Cardiac fibroblast (primary cell): ENCODE measurements around the gene CACNG5.

Experiments
- DNase-seq, 2 donors: peaks; one replicate each; pipeline versions ENCODE4 v3.0.0 to v3.0.0-alpha.2; 2010; ENCODE audit warnings: low read depth in 2 of 2
- H3K4me3 ChIP-seq, 2 donors: replicated peaks in 1 of 2; 1 replicate in 1 of 2; 2 replicates in 1 of 2; pipeline ENCODE4 v1.5.1; 2011; ENCODE audit warnings: low read depth in 2 of 2, low read length in 2 of 2, mild to moderate bottlenecking in 2 of 2, moderate library complexity in 1 of 2
- TF ChIP-seq, protein P1 (sequence below): IDR thresholded peaks from one replicate; pipeline ENCODE4 v1.5.1; 2011; ENCODE audit warnings: low read depth, mild to moderate bottlenecking, low read length, inconsistent platforms

The CACNG5 gene

GRCh38 chr17:66843627-66844026 is 8.7 kb downstream of the CACNG5 start:
- TF ChIP-seq, protein P1, sequence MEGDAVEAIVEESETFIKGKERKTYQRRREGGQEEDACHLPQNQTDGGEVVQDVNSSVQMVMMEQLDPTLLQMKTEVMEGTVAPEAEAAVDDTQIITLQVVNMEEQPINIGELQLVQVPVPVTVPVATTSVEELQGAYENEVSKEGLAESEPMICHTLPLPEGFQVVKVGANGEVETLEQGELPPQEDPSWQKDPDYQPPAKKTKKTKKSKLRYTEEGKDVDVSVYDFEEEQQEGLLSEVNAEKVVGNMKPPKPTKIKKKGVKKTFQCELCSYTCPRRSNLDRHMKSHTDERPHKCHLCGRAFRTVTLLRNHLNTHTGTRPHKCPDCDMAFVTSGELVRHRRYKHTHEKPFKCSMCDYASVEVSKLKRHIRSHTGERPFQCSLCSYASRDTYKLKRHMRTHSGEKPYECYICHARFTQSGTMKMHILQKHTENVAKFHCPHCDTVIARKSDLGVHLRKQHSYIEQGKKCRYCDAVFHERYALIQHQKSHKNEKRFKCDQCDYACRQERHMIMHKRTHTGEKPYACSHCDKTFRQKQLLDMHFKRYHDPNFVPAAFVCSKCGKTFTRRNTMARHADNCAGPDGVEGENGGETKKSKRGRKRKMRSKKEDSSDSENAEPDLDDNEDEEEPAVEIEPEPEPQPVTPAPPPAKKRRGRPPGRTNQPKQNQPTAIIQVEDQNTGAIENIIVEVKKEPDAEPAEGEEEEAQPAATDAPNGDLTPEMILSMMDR, result no peak
- no peak for DNase-seq

DNA sequence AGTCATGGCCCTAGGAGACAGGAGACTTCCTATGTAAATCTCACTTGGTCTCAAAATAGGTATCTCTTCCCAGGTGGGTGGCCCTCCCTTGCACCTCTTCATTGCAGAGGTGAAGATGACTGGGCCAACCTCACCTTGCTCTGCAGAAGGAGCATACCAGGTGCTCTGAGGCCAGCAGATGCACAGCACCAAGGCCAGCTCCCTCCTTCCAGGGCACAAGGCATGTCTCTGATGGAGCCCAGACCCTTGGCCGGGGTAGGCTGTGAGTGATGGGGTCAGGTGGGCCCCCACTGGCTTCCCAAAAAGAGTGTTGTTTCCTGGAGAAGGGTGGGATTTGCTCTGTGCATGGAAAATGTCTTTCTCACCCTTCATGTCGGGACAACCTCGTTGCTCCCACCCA is 12.8 kb downstream of the CACNG5 start:
- TF ChIP-seq, protein P1, result no peak
- H3K4me3 ChIP-seq, result no peak overlapping the region
- no peak for DNase-seq

More at GRCh38 chr17:66843627-66844026, 8.7 kb downstream of the CACNG5 start:
- no peak overlapping the region for H3K4me3 ChIP-seq

- TF ChIP-seq, protein P1, result no peak
- no peak overlapping the region for H3K4me3 ChIP-seq
- DNase-seq, result no peak
These were observed 13.6 kb downstream of the CACNG5 start for GRCh38 chr17:66848496-66848895.

GRCh38 chr17:66849032-66849655 is 14.2 kb downstream of the CACNG5 start:
- no peak overlapping the region for H3K4me3 ChIP-seq
- DNase-seq, result no peak
- TF ChIP-seq, protein P1, result no peak

- TF ChIP-seq, protein P1, result no peak
- no peak for DNase-seq
- H3K4me3 ChIP-seq, result no peak overlapping the region
These were observed 15.1 kb downstream of the CACNG5 start for GRCh38 chr17:66849851-66850580.

GRCh38 chr17:66850692-66851091 is 15.8 kb downstream of the CACNG5 start:
- H3K4me3 ChIP-seq, result no peak overlapping the region
- peak in 1 of 2 donors; percentile 6 for DNase-seq
- TF ChIP-seq, protein P1, result no peak
